Muscle of leg (tissue), 11 donors: ENCODE measurements around the gene SERPINB7. TPM values are rescaled to one million over a fixed set of nuclear protein-coding genes. Genes with fewer than 3 reads are reported as not detected.

Source experiments
- DNase-seq: peaks from one replicate; pipeline ENCODE4 v3.0.0; 2013
- H3K27ac ChIP-seq: one replicate; pipeline ENCODE4 v1.5.1; 2013; ENCODE audit warnings: mild to moderate bottlenecking, low read length, control low read depth
- H3K27me3 ChIP-seq: one replicate; pipeline ENCODE4 v1.6.1; 2013; ENCODE audit warnings: low read length; ENCODE audit not compliant: control insufficient read depth, insufficient read depth
- H3K36me3 ChIP-seq: one replicate; pipeline ENCODE4 v1.6.1; 2013; ENCODE audit warnings: low read length; ENCODE audit not compliant: control insufficient read depth, insufficient read depth
- H3K4me1 ChIP-seq: one replicate; pipeline ENCODE4 v1.6.1; 2013; ENCODE audit warnings: low read length; ENCODE audit not compliant: control insufficient read depth, insufficient read depth
- H3K4me3 ChIP-seq: one replicate; pipeline ENCODE4 v1.5.1; 2013; ENCODE audit warnings: low read length, control low read depth
- H3K9me3 ChIP-seq: replicated peaks from 2 replicates; pipeline ENCODE4 v1.6.1; 2013; ENCODE audit warnings: low read depth, low read length; ENCODE audit not compliant: control insufficient read depth
- WGBS: methylation state at CpG from one replicate; pipeline ENCODE4 v1.1.5; 2013; ENCODE audit warnings: missing lambda C conversion rate; ENCODE audit not compliant: insufficient coverage; 5-methylcytosine and 5-hydroxymethylcytosine counted together
- polyA plus RNA-seq, 8 donors: library from polyadenylated mRNA; unstranded; fragments of 120-200 nt; gene quantifications; one replicate each; pipeline versions ENCODE4 v1.2.1 to v1.2.3, GENCODE V29; 2013; ENCODE audit warnings: inconsistent platforms in 1 of 8, low replicate concordance in 1 of 8; ENCODE audit not compliant: insufficient read length in 8 of 8, insufficient read depth in 1 of 8
- total RNA-seq: library from RNA; stranded (reverse); fragments of 120-200 nt; gene quantifications from one replicate; pipeline ENCODE4 v1.2.4, GENCODE V29; 2013

SERPINB7 gene
- total and polyA plus RNA-seq, 9 donors = 0.12 to 10.1 (median 0.42) TPM; not detected in 6

DNA sequence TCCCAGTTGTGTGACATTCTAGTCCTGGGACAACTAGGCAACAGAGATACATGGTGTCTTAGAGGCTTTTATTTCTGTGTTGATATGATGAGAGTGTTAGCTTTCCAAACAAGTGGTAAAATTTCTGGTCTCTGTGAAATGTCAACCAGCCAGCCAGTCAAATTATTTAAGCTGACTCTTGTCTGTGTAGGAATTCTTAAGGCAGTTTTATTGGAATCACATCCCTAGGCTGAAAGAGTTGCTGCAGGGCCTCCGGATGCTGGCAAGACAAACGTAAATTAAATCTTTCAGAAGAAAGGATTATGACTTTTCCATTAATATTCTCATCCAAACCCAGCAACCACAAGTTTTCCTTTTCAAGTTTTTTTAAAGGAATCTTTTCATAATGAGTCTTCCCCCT lies 44.6 kb downstream of the SERPINB7 start:
- no peak overlapping the region for H3K27ac ChIP-seq
- WGBS = 10% methylated on average over 2 of the region's 2 CpGs
- no peaks in the 10 kb centered on the region for H3K9me3 ChIP-seq
- H3K36me3 ChIP-seq = no peaks in the 10 kb centered on the region
- no peaks in the 10 kb centered on the region for H3K4me1 ChIP-seq
- H3K27me3 ChIP-seq = no peaks in the 10 kb centered on the region
- H3K4me3 ChIP-seq = no peak overlapping the region
- peak; percentile 77 for DNase-seq

DNA sequence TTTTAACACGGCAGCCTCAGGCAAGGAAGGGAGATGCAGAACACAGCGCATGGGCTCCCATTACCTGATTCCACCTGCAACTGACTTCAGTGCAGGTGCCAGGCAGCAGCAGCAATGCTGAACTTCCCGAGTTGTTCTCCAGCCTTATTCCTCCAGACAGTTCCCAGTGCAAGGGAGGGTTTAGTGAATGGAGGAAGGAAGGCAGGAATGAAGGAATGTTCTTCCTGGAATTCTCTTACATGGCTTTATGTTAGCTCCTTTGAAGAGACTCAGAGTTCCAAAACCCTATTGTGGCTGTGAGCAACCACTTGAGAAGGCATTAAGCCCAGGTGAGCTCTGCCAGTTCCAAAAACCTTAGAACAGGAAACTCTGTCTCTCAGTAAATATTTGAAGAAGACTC lies 45.5 kb downstream of the SERPINB7 start:
- Histone ChIP-seq H3K27me3 (no peaks in the 10 kb centered on the region), H3K9me3 (no peaks in the 10 kb centered on the region), H3K4me3 (no peak overlapping the region), H3K4me1 (no peaks in the 10 kb centered on the region), H3K36me3 (no peaks in the 10 kb centered on the region), H3K27ac (no peak overlapping the region)
- DNase-seq = no peak
- no CpG with 5 or more reads among the region's 3 CpGs for WGBS

GRCh38 chr18:63823516-63824219 lies 48.5 kb downstream of the SERPINB7 start:
- 60% methylated on average over 3 of the region's 10 CpGs for WGBS
- no peaks in the 10 kb centered on the region for H3K9me3 ChIP-seq
- H3K4me1 ChIP-seq = no peaks in the 10 kb centered on the region
- DNase-seq = no peak
- no peak overlapping the region for H3K27ac ChIP-seq
- H3K4me3 ChIP-seq = no peak overlapping the region
- no peaks in the 10 kb centered on the region for H3K36me3 ChIP-seq
- no peaks in the 10 kb centered on the region for H3K27me3 ChIP-seq

DNA sequence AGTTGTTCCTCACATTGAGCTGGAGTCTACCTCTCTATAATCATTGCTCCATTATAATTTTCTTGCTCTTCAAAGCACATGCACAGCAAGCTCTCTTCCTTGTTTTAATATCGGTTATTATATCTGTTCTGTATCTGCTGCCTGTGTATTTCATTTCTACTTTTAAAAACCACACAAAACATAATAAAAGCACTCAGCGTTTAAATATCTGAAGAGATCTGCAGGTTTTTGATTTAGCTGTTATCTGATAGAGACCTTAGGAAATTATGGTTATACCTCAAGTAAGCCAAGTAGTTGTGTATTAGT lies 49.0 kb downstream of the SERPINB7 start:
- H3K4me3 ChIP-seq = no peak overlapping the region
- WGBS = no CpG with 5 or more reads among the region's 2 CpGs
- no peaks in the 10 kb centered on the region for H3K36me3 ChIP-seq
- H3K9me3 ChIP-seq = no peaks in the 10 kb centered on the region
- no peaks in the 10 kb centered on the region for H3K4me1 ChIP-seq
- H3K27me3 ChIP-seq = no peaks in the 10 kb centered on the region
- no peak overlapping the region for H3K27ac ChIP-seq
- no peak for DNase-seq

DNA sequence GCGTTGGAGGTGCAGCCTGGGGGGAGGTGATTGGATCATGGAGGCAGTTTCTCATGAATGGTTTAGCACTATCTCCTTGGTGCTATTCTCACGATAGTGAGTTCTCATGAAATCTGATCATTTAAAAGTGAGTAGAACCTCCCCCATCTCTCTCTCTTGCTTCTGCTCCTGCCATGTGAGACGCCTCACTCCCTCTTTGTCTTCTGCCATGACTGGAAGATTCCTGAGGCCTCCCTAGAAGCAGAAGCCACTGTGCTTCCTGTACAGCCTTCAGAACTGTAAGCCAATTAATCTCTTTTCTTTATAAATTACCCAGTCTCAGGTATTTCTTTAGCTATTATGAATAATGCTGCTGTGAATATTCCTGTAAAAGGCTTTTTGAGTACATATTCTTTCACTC lies 52.9 kb downstream of the SERPINB7 start:
- WGBS = 50% methylated on average over 1 of the region's 3 CpGs
- Histone ChIP-seq H3K9me3 (no peaks in the 10 kb centered on the region), H3K36me3 (no peaks in the 10 kb centered on the region), H3K27ac (no peak overlapping the region), H3K4me1 (no peaks in the 10 kb centered on the region), H3K27me3 (no peaks in the 10 kb centered on the region), H3K4me3 (no peak overlapping the region)
- DNase-seq = no peak

- no peak overlapping the region for H3K27ac ChIP-seq
- no peaks in the 10 kb centered on the region for H3K36me3 ChIP-seq
- H3K4me1 ChIP-seq = no peaks in the 10 kb centered on the region
- no peaks in the 10 kb centered on the region for H3K27me3 ChIP-seq
- no peak overlapping the region for H3K4me3 ChIP-seq
- no CpG with 5 or more reads among the region's 1 CpG for WGBS
- no peak for DNase-seq
- no peaks in the 10 kb centered on the region for H3K9me3 ChIP-seq
These were observed 53.4 kb downstream of the SERPINB7 start for GRCh38 chr18:63828656-63829055.

DNA sequence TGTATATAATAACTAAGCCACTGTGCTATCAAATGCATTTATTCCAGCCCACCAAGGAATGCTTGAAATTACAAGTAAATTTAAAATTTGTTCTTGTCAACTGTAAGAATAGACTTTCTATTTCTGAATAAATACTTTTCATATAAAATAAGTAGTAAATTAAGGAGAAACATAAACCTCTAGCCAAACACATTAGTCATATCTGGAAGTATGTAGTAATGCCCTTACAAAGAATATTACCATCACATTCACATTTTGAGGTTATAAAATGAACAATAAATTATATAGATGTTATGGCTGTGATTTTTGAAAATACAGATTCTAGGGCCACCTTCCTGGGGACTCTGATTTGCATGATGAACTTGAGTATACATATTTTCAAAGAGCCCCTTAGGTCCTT lies 54.7 kb downstream of the SERPINB7 start:
- no peaks in the 10 kb centered on the region for H3K27me3 ChIP-seq
- no peak overlapping the region for H3K27ac ChIP-seq
- no peaks in the 10 kb centered on the region for H3K9me3 ChIP-seq
- DNase-seq = no peak
- H3K36me3 ChIP-seq = no peaks in the 10 kb centered on the region
- H3K4me3 ChIP-seq = no peak overlapping the region
- no peaks in the 10 kb centered on the region for H3K4me1 ChIP-seq

DNA sequence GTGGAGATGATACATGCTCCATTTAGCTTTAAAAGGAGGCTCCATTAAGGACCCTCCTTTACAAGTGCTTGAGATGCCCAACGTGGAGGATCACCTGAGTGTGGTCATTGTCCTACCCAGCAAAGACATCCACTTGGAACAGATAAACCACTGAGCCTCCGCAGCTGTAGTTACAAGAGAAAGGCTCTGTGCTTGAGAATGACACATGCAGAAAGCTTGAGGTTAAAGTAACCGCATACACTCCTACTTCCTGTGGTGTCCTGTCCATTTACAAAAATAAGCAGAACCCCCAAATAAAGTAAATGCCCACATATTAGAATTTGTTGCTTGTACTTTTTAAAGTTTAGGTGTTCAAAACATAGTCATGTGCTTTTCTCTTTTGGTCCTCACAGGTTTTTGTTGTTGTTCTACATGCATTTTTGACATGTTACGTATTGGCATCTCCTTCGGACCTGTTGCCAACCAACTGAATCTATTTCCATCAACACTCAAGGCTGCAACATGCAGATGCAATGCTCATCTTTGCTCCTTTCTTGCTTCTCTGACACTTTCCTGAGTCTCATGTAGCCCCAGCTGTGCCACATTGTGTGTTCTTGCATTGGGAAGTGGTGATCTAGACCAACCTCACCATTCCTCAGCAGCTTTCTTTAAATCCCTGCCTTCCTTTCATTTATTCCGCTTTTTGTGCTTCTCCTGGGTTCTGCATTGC lies 56.0 kb downstream of the SERPINB7 start:
- 75% methylated on average over 3 of the region's 6 CpGs for WGBS
- no peaks in the 10 kb centered on the region for H3K36me3 ChIP-seq
- no peaks in the 10 kb centered on the region for H3K27me3 ChIP-seq
- no peaks in the 10 kb centered on the region for H3K4me1 ChIP-seq
- H3K27ac ChIP-seq = no peak overlapping the region
- H3K4me3 ChIP-seq = no peak overlapping the region
- no peaks in the 10 kb centered on the region for H3K9me3 ChIP-seq
- DNase-seq = no peak

GRCh38 chr18:63832470-63832869 lies 57.3 kb downstream of the SERPINB7 start:
- H3K4me3 ChIP-seq = no peak overlapping the region
- no peaks in the 10 kb centered on the region for H3K9me3 ChIP-seq
- H3K27ac ChIP-seq = no peak overlapping the region
- no peaks in the 10 kb centered on the region for H3K4me1 ChIP-seq
- 60% methylated on average over 1 of the region's 1 CpG for WGBS
- no peaks in the 10 kb centered on the region for H3K27me3 ChIP-seq
- no peak for DNase-seq
- H3K36me3 ChIP-seq = no peaks in the 10 kb centered on the region

DNA sequence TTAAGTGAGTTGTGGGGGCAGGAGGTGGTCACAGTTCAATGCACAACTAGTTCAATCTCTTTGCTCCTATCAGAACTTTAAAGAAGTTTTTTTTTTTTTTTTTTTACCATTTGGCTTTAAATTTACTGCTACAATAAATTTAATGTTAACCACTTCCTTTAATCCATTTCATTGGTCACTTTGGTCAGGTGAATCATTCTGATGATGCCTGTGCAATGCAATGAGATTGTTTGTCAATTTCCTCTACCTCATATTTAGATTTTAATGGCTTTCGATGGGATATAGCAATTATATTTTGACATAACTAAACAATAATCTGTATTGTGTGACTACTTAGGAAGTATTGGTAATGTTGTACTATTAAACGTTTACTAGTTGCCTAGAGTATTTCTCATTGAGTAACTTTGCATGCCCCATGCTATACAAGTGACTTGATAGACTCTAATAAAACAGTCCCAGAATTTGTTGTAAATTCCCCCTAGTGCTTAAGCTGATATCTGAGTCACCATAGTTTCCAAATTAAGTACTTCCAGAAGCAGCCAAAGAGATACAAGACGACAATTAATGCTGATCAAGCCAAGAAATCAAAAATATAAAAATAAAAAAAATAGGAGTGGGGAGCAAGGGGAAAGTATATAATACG lies 59.4 kb downstream of the SERPINB7 start:
- Histone ChIP-seq H3K36me3 (no peaks in the 10 kb centered on the region), H3K4me1 (no peaks in the 10 kb centered on the region), H3K4me3 (no peak overlapping the region), H3K9me3 (no peaks in the 10 kb centered on the region), H3K27me3 (no peaks in the 10 kb centered on the region), H3K27ac (no peak overlapping the region)
- no CpG with 5 or more reads among the region's 4 CpGs for WGBS
- DNase-seq = no peak
